Neural crest cell (in vitro differentiated cells): ENCODE measurements around the gene CLTB. TPM values are rescaled to one million over a fixed set of nuclear protein-coding genes. Genes with fewer than 3 reads are reported as not detected.
A peak's percentile ranks its signal among the peaks of the same experiment; 100 is the strongest.

Experiments used
- DNase-seq: peaks from one replicate; pipeline ENCODE4 v3.0.0; 2021; ENCODE audit warnings: low read depth, mixed read lengths, low spot score
- H3K27ac Mint-ChIP-seq: one replicate; pipeline ENCODE4 v1.8.0; 2021; ENCODE audit warnings: mild to moderate bottlenecking, mixed read lengths; ENCODE audit not compliant: unreplicated experiment
- H3K27me3 Mint-ChIP-seq: 2 replicates; pipeline ENCODE4 v1.8.0; 2021; ENCODE audit warnings: low read depth, mild to moderate bottlenecking, mixed read lengths
- H3K36me3 Mint-ChIP-seq: 2 replicates; pipeline ENCODE4 v1.8.0; 2021; ENCODE audit warnings: low read depth, mild to moderate bottlenecking, mixed read lengths
- H3K4me1 Mint-ChIP-seq: 2 replicates; pipeline ENCODE4 v1.8.0; 2021; ENCODE audit warnings: mixed read lengths
- H3K4me3 Mint-ChIP-seq: one replicate; pipeline ENCODE4 v1.8.0; 2021; ENCODE audit warnings: mild to moderate bottlenecking, mixed read lengths
- H3K9me3 Mint-ChIP-seq: 2 replicates; pipeline ENCODE4 v1.8.0; 2021; ENCODE audit warnings: mixed read lengths
- CTCF ChIP-seq: fragments of 200-600 bp; sonication (generic); conservative IDR thresholded peaks from 2 replicates; pipeline ENCODE4 v1.5.0; 2021; ENCODE audit warnings: antibody characterized with exemption, mild to moderate bottlenecking
- long read RNA-seq: library from polyadenylated mRNA; unstranded; transcript quantifications from one replicate; pipeline ENCODE4 v2.0.0, GENCODE V29; 2020
- total RNA-seq: library from RNA; stranded (reverse); gene quantifications from 2 replicates; pipeline ENCODE4 v1.2.1, GENCODE V29; 2021

Gene CLTB
- total RNA-seq = 31.6 and 36.0 TPM in 2 replicates
- long read RNA-seq = 0 reads

DNA sequence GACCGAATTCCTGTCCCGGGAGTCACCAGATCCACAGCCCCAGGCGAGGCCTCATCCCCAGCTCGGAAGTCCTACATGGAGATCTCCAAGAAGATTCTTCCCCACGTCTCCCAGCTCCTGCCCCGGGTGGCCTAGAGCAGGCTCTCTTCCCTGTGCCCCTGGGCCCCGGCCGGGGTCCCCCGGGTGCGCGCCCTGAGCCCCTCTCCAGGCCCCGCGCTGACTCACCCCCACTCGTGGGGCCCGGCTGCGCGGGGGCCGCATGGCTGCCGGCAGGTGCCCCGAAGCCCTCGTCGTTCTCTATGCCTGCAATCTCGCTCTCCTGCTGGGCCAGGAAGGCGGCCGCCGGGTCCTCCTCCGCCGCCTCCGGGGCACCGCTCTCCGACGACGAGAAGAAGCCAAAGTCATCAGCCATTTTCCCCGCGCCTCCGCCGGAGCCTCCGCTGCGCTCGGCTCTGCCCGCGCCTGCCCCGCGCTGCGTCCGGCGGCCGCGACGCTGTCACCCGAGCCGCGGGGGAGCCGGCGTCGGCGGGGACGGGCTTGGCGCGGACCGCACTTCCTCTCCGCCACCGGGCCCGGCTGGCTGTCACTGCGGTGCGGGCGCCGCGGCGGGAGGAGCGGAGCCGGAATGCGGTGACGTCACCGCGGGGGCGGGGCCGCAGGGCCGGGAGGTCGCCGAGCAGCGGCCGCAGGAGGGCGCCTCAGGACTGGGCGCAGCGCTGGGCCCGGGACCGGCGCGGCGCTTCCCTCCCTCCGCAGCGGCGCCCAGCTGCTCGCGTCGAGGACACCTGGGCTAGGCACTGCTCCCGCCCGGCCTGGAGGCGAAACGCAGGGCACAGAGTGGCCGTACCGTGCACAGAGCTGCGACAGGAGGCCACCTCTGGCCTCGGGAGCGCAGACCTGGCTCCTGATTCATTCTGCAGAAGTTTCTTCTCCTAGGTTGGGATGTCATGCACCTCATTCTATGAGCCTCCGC is at the start of gene CLTB:
TSS of gene CLTB (minus strand) at position 588 of the 973 bp plus-strand sequence. CDS start at position 412, 176 bp downstream.
- Mint-ChIP-seq H3K36me3 (no peaks in the 10 kb centered on the region), H3K9me3 (peaks cover 4% of the 10 kb centered on the region), H3K4me1 (peaks cover 14% of the 10 kb centered on the region)

GRCh38 chr5:176463113-176463764 is 46.9 kb upstream of the CLTB start:
- Mint-ChIP-seq H3K4me1 (no peaks in the 10 kb centered on the region), H3K27ac (no peak overlapping the region), H3K4me3 (no peak overlapping the region), H3K27me3 (no peaks in the 10 kb centered on the region), H3K36me3 (peaks cover 5% of the 10 kb centered on the region), H3K9me3 (no peaks in the 10 kb centered on the region)
- TF ChIP-seq CTCF = no peak
- DNase-seq = no peak

More for the DNA sequence above, at the start of gene CLTB:
- H3K4me3 Mint-ChIP-seq = peak within 1 kb of the TSS; percentile 85
- no peak within 1 kb of the TSS for H3K27ac Mint-ChIP-seq
- peak; percentile 72 for DNase-seq
- peak; percentile 74 for TF ChIP-seq CTCF
- peaks cover 21% of the 10 kb centered on the region for H3K27me3 Mint-ChIP-seq

DNA sequence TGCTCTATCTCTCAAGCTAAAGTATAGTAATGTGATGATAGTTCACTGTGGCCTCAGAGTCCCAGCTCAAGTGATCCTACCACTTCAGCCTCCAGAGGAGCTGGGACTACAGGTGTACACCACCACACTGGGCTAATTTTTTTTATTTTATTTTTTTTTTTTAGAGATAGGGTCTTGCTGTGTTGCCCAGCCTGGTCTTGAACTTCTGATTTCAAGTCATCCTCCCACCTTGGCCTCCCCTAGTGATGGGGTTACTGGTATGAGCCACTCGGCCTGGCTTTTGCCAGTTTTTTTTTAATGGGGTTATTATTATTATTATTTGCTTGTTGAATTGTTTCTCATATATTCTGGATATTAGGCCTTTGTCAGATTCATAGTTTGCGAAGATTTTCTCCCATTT is 45.0 kb upstream of the CLTB start:
- Mint-ChIP-seq H3K27ac (no peak overlapping the region), H3K4me3 (no peak overlapping the region), H3K27me3 (no peaks in the 10 kb centered on the region), H3K36me3 (peaks cover 5% of the 10 kb centered on the region), H3K9me3 (no peaks in the 10 kb centered on the region), H3K4me1 (no peaks in the 10 kb centered on the region)
- TF ChIP-seq CTCF = no peak
- no peak for DNase-seq

DNA sequence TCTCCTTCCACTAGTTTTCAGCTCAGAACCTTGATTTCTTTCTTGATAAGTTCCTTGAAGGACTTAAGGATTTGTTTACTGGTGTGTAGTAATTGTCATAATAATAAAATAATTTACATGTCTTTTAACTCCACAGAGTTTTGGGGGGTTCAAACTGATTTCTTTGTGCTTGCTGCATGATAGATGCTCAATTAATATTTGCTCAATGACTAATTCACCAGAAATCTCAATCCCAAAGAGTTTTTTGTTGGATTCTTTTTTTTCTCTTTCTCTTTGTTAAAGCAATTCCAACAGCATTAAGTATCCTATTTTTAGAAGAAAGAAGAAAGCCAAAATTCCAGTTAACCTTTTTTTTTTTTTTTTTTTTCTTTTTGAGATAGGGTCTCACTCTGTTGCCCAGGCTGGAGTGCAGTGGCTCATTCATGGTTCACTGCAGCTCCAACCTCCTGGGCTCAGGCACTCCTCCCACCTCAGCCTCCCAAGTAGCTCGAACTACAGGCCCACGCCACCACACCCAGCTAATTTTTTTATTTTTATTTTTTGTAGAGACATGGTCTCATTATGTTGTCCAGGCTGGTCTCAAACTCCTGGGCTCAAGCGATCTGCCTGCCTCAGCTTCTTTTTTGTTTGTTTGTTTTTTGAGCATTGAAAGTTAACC is 42.7 kb upstream of the CLTB start:
- TF ChIP-seq CTCF = no peak
- no peaks in the 10 kb centered on the region for H3K9me3 Mint-ChIP-seq
- DNase-seq = no peak
- no peak overlapping the region for H3K4me3 Mint-ChIP-seq
- no peaks in the 10 kb centered on the region for H3K4me1 Mint-ChIP-seq
- no peaks in the 10 kb centered on the region for H3K27me3 Mint-ChIP-seq
- no peak overlapping the region for H3K27ac Mint-ChIP-seq
- H3K36me3 Mint-ChIP-seq = peaks cover 5% of the 10 kb centered on the region

DNA sequence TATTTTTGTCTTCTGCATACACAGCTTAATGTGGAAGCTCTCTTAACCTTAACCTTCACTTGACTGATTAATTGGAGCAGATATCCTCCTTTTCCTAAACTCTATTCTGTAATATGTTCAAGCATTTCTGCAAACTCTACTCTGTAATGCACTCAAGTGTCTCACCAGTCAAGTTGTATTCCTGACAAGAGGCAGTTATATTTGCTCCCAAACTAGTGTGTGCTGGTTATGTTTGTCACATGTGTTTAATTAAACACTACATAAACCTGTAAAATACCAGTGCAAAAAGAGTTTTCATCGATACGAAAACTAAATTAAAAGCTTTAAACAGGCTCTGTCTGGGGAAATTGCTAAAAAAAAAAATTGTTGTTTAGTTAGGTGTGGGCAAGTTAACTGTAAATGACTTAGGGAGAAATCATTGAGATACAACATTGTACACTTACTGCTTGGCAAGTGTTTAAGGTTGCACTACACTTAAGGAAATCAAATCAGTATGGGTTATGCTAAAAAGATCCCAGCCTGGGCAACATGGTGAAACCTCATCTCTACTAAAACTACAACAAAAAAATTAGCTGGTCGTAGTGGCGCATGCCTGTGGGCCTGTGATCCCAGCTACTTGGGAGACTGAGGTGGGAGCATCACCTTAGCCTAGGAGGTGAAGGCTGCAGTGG is 38.5 kb upstream of the CLTB start:
- Mint-ChIP-seq H3K4me3 (no peak overlapping the region), H3K27me3 (no peaks in the 10 kb centered on the region)

More for the DNA sequence above, 38.5 kb upstream of the CLTB start:
- no peaks in the 10 kb centered on the region for H3K9me3 Mint-ChIP-seq
- no peak overlapping the region for H3K27ac Mint-ChIP-seq
- peaks cover 5% of the 10 kb centered on the region for H3K4me1 Mint-ChIP-seq
- H3K36me3 Mint-ChIP-seq = peaks cover 5% of the 10 kb centered on the region
- DNase-seq = no peak
- no peak for TF ChIP-seq CTCF
